ENCODE results near the gene WNT10A.
"Not testable (repeated sequence)": the region's sequence is repeated elsewhere in the genome, so short reads cannot be mapped to it uniquely, and the experiment has no call there.

The WNT10A gene

DNA sequence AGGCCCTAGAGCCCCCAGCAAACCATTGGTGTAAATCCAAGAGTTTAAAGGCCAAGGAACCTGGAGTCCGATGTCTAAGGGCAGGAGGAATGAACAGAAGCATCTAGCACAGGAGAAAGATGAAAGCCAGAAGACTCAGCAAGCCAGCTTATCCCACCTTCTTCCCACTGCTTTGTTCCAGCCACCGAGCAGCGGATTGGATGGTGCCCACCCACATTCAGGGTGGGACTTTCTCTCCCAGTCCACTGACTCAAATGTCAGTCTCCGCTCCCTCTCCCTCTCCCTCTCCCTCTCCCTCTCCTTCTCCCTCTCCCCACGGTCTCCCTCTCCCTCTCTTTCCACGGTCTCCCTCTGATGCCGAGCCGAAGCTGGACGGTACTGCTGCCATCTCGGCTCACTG lies 49.8 kb downstream of the WNT10A start:
- H3K4me3 ChIP-seq (ENCODE audit: low read depth in 1 of 2, low read length in 2 of 2); H3K27ac ChIP-seq (ENCODE audit: low read depth, low read length); H3K9ac ChIP-seq (ENCODE audit: low read depth in 1 of 2, low read length in 2 of 2); H3K4me1 ChIP-seq (ENCODE audit: control insufficient read depth in 1 of 2, insufficient read depth in 2 of 2, low read length in 2 of 2); H3K36me3 ChIP-seq (ENCODE audit: control insufficient read depth in 1 of 2, insufficient read depth in 2 of 2, low read length in 2 of 2); H3K9me3 ChIP-seq (ENCODE audit: control insufficient read depth in 1 of 2, low read length in 2 of 2); H3K27me3 ChIP-seq (ENCODE audit: control insufficient read depth in 1 of 2, insufficient read depth in 2 of 2, low read length in 2 of 2): not testable (repeated sequence)

- H3K9ac ChIP-seq (ENCODE audit: low read depth in 1 of 2, low read length in 2 of 2); H3K27ac ChIP-seq (ENCODE audit: low read depth, low read length); H3K27me3 ChIP-seq (ENCODE audit: control insufficient read depth in 1 of 2, insufficient read depth in 2 of 2, low read length in 2 of 2); H3K4me1 ChIP-seq (ENCODE audit: control insufficient read depth in 1 of 2, insufficient read depth in 2 of 2, low read length in 2 of 2); H3K36me3 ChIP-seq (ENCODE audit: control insufficient read depth in 1 of 2, insufficient read depth in 2 of 2, low read length in 2 of 2); H3K9me3 ChIP-seq (ENCODE audit: control insufficient read depth in 1 of 2, low read length in 2 of 2); H3K4me3 ChIP-seq (ENCODE audit: low read depth in 1 of 2, low read length in 2 of 2): not testable (repeated sequence)
Measured at GRCh38 chr2:218931751-218932150, 51.1 kb downstream of the WNT10A start.
